ENCODE measurements around the gene SRM.

DNA sequence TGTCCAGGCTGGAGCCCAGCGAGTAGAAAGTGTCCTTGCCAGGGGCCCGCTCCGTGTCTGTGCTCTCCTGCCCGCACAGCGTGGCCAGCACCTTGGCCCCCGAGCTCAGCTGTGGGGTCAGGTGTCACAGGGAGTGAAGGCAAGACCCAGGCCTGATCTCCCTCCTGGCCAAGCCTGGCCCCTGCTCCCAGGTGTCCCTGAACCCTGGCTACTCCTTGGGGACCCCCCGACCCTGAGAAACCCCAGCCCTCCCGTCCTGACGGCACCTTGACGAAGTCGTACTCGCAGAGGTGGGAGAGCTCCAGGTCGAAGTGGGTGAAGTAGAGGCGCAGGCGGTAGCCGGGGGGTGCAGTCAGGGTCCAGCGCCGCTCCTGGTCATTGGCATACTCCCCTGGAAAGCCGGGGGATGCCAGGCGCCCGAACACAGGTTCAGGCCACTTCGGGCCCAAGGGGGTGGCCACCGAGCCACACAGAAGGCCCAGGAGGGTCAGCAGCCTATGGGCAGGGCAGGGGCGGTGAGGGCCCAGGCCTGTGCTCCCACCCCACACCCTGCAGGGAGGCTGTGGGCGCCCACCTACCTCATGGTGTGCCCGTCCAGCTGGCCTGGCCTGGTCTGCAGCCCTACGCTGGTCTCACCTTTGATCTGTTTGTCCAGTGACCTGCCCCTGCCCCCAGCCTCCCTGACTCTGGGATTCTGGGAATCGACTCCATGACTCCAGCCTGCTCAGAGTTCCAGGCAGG, 13.0 kb downstream of the SRM start, which contains the start of gene MASP2:
- TF ChIP-seq EZH2phosphoT487 (IDR thresholded peaks at IDR 0.05; ENCODE audit: insufficient read depth, low read depth), result no peak
- TF ChIP-seq EZH2 (IDR thresholded peaks at IDR 0.05; ENCODE audit: insufficient read depth, poor library complexity, severe bottlenecking), result no peak

Data from GM23248 (cell line).